ENCODE results near the gene RBM23. TPM values are rescaled to one million over a fixed set of nuclear protein-coding genes. Genes with fewer than 3 reads are reported as not detected.
"Not testable (repeated sequence)": the region's sequence is repeated elsewhere in the genome, so short reads cannot be mapped to it uniquely, and the experiment has no call there.

Gene RBM23
- total RNA-seq, 1 donor from 2014 or later = 35.4 TPM

- ATAC-seq = no peak
These were observed 2.9 kb downstream of the RBM23 start for GRCh38 chr14:22915886-22916521.

GRCh38 chr14:22914836-22915235 is 4.1 kb downstream of the RBM23 start:
- not testable (repeated sequence) for ATAC-seq

GRCh38 chr14:22910916-22911315 is 8.0 kb downstream of the RBM23 start:
- no peak for ATAC-seq

GRCh38 chr14:22908601-22909000 is 10.3 kb downstream of the RBM23 start:
- ATAC-seq = no peak

GRCh38 chr14:22907429-22907828 is 11.5 kb downstream of the RBM23 start:
- ATAC-seq = no peak

GRCh38 chr14:22906073-22906472 is 12.9 kb downstream of the RBM23 start:
- ATAC-seq = no peak

- ATAC-seq = no peak
These were observed 13.3 kb downstream of the RBM23 start for GRCh38 chr14:22905627-22906026.

GRCh38 chr14:22903742-22904087 is 15.2 kb downstream of the RBM23 start:
- no peak for ATAC-seq

- no peak for ATAC-seq
These were observed 17.1 kb downstream of the RBM23 start for GRCh38 chr14:22901799-22902198.

GRCh38 chr14:22900081-22900799 is 18.7 kb downstream of the RBM23 start:
- ATAC-seq = peak; percentile 42

- peak; percentile 74 for ATAC-seq
These were observed 20.5 kb downstream of the RBM23 start for GRCh38 chr14:22898302-22899090.

- ATAC-seq = no peak
These were observed 21.6 kb downstream of the RBM23 start for GRCh38 chr14:22897357-22897756.

- no peak for ATAC-seq
These were observed 22.2 kb downstream of the RBM23 start for GRCh38 chr14:22896760-22897159.

GRCh38 chr14:22896356-22896755 is 22.6 kb downstream of the RBM23 start:
- ATAC-seq = no peak

GRCh38 chr14:22895402-22895801 is 23.5 kb downstream of the RBM23 start:
- no peak for ATAC-seq

GRCh38 chr14:22893706-22894105 is 25.2 kb downstream of the RBM23 start:
- no peak for ATAC-seq

- ATAC-seq = peak; percentile 6
These were observed 26.5 kb downstream of the RBM23 start for GRCh38 chr14:22892488-22892887.

GRCh38 chr14:22890416-22890815 is 28.5 kb downstream of the RBM23 start:
- ATAC-seq = no peak

GRCh38 chr14:22888662-22889061 is 30.3 kb downstream of the RBM23 start:
- no peak for ATAC-seq

- peak; percentile 1 for ATAC-seq
These were observed 31.0 kb downstream of the RBM23 start for GRCh38 chr14:22887990-22888378.

GRCh38 chr14:22887260-22887989 is 31.5 kb downstream of the RBM23 start:
- peak; percentile 53 for ATAC-seq

GRCh38 chr14:22886500-22887259 is 32.3 kb downstream of the RBM23 start:
- peak; percentile 69 for ATAC-seq

Measured in esophagus mucosa (tissue), 1 donor.